Muscle layer of duodenum (tissue), 2 donors: ENCODE data around the gene RBBP8NL.

Experiments used
- H3K27ac ChIP-seq: one replicate; pipeline ENCODE4 v1.7.0; 2013; ENCODE audit warnings: mild to moderate bottlenecking, low read length
- H3K27me3 ChIP-seq: one replicate; pipeline ENCODE4 v1.7.0; 2013; ENCODE audit warnings: low read depth, mild to moderate bottlenecking, control low read depth, low read length
- H3K36me3 ChIP-seq, 2 donors: one replicate each; pipeline ENCODE4 v1.7.0; 2013; ENCODE audit warnings: low read length in 2 of 2, control low read depth in 1 of 2, mild to moderate bottlenecking in 1 of 2; ENCODE audit not compliant: insufficient read depth in 2 of 2, control insufficient read depth in 1 of 2
- H3K4me1 ChIP-seq, 2 donors: one replicate each; pipeline ENCODE4 v1.7.0; 2013; ENCODE audit warnings: low read length in 2 of 2, mild to moderate bottlenecking in 2 of 2, control low read depth in 1 of 2, moderate library complexity in 1 of 2; ENCODE audit not compliant: insufficient read depth in 2 of 2, control insufficient read depth in 1 of 2
- H3K4me3 ChIP-seq, 2 donors: one replicate each; pipeline ENCODE4 v1.7.0; 2013; ENCODE audit warnings: low read length in 2 of 2, low read depth in 1 of 2, mild to moderate bottlenecking in 1 of 2
- H3K9me3 ChIP-seq, 2 donors: one replicate each; pipeline ENCODE4 v1.7.0; 2013; ENCODE audit warnings: low read length in 2 of 2, control low read depth in 1 of 2, mild to moderate bottlenecking in 1 of 2; ENCODE audit not compliant: control insufficient read depth in 1 of 2
- donor health status: healthy.

Gene RBBP8NL

DNA sequence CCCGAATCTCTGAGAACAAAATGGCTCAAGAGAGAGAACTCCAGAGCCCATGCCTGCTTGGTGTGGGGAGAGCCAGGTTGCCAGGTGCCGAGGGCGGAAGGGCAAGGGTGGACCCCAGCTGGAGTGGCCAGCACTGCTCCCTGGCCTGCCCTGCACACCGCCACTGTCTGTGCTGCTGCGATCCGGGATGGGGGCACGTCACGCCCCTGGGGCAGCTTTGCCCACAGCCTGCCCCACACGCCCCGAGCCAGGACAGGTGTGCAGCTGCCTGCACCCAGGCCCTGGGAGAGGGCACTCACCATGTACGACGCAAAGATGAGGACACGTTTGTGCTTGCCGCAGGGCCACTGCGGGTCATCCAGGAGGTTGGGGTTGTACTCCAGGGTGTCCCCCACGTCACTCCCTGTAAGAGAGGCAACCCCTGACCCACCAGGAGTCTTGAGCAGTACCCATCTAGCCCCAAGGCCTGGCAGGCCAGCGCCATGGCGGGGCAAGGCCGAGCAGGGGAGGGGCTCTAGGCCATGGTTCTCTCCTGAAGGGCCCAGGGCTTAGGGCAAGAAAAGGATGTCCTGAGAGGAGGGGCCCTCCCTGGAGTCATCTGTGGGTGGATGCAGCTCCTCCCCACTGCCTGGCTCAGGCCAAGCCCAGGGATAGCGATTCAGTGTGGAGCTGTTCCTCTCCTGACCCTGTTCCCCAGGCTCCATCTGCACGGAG is 34.6 kb downstream of the RBBP8NL start:
- Histone ChIP-seq H3K27me3 (no peaks in the 10 kb centered on the region), H3K27ac (no peak overlapping the region), H3K36me3 (peaks cover 29 to 47% of the 10 kb centered on the region in 2 donors), H3K9me3 (no peaks in the 10 kb centered on the region), H3K4me1 (peaks cover 0 to 8% of the 10 kb centered on the region in 2 donors), H3K4me3 (no peak overlapping the region)

DNA sequence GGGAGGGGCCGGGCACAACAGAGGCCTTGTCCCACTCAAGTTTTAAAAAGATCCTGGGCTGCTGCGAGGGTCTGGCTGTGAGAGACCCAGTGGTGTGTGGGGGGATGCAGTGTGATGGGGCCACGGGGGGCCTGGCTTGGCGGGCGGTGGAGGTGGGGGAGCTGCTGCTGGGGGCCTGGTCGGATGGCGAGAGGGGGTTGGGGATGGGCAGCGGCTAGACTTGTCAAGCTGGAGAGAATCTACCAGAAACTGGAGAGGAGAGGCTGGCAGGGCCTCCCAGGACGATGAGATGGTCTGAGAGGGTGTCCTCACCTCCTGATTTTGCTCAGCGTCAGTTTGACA is 35.3 kb downstream of the RBBP8NL start:
- H3K36me3 ChIP-seq, result peaks cover 29 to 47% of the 10 kb centered on the region in 2 donors
- no peaks in the 10 kb centered on the region for H3K27me3 ChIP-seq

DNA sequence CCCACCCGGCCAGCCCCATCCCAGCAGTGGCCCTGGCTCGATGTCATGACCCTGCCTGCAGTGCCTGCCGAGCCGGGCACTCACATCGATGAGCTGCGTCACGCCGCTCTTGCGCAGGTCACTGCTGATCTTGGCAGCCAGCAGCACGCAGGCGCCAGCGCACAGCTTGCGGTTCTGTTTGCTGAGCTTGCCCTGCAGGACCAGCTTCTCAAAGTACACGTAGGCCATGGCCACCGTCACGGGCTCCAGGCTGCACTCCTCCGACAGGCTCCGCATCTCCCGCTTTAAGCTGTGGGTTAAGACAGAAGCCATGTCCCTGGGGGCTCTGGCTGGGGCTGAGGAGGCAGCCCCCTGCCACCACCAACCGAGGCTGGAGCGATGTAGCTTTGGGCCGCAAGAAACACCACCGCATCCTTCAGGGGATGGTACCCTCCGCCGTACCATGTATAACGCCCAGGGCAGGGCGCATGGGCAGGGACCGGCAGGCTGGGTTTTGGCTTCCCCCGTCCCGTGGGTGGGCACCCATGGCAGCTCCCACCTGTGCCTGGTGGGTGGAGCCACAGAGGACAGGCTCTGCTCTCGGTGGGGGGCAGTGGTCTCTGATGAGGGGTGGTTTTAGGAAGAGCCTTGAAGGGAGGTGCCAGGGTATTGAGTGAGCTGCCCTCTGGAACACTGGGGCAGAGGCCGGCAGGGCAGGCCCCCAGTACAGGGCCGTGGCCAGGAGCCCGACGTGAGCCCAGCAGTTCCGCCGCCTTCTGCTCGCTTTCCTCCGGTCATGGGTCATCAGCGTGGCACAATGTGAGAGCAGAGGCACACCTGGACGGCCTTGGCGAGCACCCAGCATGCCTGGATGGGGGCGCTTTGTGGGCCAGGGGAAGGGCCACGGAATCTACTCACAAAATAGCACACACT is 35.9 kb downstream of the RBBP8NL start:
- no peaks in the 10 kb centered on the region for H3K9me3 ChIP-seq
- peaks cover 29 to 46% of the 10 kb centered on the region in 2 donors for H3K36me3 ChIP-seq
- no peak overlapping the region for H3K27ac ChIP-seq
- peaks cover 0 to 13% of the 10 kb centered on the region in 2 donors for H3K4me1 ChIP-seq
- no peak overlapping the region for H3K4me3 ChIP-seq
- no peaks in the 10 kb centered on the region for H3K27me3 ChIP-seq

More for the DNA sequence above, 35.3 kb downstream of the RBBP8NL start:
- Histone ChIP-seq H3K4me3 (no peak overlapping the region), H3K4me1 (peaks cover 0 to 13% of the 10 kb centered on the region in 2 donors), H3K27ac (no peak overlapping the region), H3K9me3 (no peaks in the 10 kb centered on the region)

DNA sequence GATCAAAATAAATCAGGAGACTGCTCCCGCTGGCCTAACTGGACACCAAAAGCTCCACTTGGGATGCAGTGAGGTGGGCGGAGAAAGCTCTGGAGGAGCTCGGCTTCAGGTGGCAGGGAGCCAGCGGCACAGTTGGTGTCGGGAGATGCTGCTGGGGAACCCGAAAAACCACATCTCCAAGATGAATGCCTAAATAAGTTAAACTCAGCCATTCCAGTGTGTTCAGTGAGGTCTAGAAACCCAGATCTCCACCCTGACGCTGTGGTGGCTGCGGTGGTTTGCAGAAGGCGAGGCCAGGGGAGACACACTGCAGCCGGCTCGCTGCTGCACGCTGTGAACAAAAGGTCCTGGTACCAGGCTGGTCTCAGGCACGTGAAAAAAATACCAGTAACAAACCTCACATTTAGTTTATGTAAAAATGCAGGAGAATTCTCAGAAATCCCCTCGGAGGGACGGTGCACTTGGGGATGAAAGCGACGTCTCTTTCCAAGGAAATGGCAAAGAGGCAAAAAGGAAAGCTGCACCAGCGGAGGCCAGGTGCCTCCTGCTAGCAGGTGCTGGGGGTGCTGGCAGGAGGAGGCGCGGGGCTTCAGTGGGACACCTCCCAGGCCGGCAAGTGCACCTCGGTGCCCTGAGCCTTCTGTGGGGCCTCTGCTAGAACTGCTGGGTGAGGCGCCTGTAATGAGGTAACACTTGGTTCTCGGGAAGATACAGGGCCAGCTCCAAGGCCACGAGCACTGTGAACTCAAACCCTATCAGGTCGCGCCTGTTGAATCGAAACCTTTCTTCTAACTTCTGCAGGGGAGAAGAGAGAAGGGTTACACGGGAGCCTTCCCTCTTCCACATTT is 36.8 kb downstream of the RBBP8NL start:
- Histone ChIP-seq H3K4me1 (peaks cover under 1 to 20% of the 10 kb centered on the region in 2 donors), H3K27ac (no peak overlapping the region), H3K27me3 (no peaks in the 10 kb centered on the region), H3K36me3 (peaks cover 29 to 43% of the 10 kb centered on the region in 2 donors), H3K9me3 (no peaks in the 10 kb centered on the region), H3K4me3 (no peak overlapping the region)

DNA sequence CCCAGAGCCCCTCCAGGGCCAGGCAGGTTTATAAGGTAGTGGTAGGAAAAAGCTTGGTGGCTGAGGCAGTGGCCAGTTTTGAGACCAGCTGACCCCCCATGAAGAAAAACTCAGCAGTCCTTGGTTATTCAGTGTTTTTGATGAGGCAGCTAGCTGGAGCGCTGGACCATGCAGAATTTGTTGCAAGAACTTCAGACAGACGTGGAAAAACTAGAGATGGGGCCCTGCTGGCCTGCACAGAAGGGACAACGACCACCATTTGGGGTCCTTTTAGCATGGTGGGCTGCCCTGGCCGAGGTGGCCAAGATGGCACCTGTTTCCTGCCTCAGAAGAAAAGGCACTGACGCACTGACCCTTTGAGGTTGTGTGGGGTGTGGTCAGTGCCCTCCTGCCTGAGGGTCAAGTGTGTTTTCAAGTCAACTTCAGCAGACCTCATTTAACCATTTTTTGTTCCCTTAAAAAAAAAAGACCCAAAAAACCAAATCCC is 37.7 kb downstream of the RBBP8NL start:
- no peaks in the 10 kb centered on the region for H3K9me3 ChIP-seq
- no peak overlapping the region for H3K4me3 ChIP-seq
- H3K4me1 ChIP-seq, result peaks cover 4 to 26% of the 10 kb centered on the region in 2 donors
- no peaks in the 10 kb centered on the region for H3K27me3 ChIP-seq
- H3K36me3 ChIP-seq, result peaks cover 29 to 38% of the 10 kb centered on the region in 2 donors
- no peak overlapping the region for H3K27ac ChIP-seq

DNA sequence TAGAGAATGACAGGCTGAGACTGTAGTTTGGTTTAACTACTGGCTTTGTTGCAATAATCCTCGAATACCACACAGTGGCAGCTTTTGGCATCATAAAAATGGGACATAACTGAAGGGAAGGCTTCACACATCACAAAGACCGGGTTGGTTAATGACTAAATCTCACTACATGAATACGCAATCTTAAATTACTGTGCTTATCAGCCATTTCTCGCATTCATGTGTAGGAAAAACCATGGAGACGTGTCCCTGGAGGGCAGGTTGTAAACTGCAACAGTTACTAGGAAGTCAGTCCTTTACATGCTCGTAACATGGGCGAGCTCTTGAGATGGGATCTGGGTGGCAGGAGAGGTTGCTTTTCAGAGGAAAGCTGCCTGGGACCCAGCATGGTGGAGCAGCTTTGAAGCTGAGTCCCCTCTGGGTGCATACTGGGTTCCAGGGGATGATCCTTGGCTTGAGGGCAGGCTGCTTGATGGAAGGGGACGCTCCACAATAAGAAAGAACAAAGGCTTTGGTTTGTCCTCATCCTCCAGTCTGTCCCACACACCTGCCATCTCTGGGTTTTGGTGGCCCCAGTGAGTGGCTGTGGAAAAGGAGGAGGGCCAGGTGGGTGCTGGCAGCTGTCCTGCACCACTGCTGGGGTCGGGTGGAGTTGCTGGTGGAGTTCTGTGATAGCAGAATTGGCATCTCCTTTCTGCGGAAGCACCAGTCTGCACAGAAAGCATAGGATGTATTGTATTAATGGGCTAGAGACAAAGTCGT is 38.3 kb downstream of the RBBP8NL start:
- peaks cover 4 to 26% of the 10 kb centered on the region in 2 donors for H3K4me1 ChIP-seq
- no peaks in the 10 kb centered on the region for H3K27me3 ChIP-seq
- H3K27ac ChIP-seq, result no peak overlapping the region
- H3K4me3 ChIP-seq, result no peak overlapping the region
- no peaks in the 10 kb centered on the region for H3K9me3 ChIP-seq
- H3K36me3 ChIP-seq, result peaks cover 29 to 32% of the 10 kb centered on the region in 2 donors

DNA sequence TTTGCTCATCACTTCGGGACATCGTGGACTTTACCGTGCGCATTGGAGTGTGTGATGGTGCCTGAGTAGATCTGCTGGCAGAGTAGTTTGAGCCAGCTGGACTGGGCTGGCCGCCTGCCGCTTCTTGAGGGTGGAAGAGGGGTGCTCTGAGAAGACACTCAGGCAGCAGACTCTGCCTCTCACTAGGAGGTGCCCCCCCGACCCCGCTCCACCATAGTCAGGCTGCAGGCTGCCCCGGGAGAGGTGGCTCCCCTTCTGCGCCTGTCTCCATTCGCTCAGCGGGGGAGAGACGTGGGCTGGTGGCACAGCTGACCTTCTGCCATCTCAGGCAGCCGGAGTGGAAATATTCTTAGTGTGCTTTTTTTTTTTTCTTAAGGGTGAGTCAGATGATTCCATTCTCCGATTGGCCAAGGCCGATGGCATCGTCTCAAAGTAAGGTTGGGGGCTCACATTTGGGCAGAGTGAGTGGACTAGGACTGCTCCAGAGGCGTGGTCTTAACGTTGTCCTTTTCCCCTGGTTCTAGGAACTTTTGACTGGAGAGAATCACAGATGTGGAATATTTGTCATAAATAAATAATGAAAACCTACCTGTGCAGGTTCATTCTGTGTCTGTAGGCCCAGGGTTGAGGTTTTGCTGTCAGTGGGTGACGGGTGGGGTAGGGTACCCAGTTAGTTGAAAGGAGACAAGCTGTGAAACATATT is 39.3 kb downstream of the RBBP8NL start:
- H3K4me3 ChIP-seq, result peak overlapping the region; percentile 93 to 97
- H3K36me3 ChIP-seq, result peaks cover 22 to 27% of the 10 kb centered on the region in 2 donors
- peaks cover 4 to 26% of the 10 kb centered on the region in 2 donors for H3K4me1 ChIP-seq
- H3K27me3 ChIP-seq, result no peaks in the 10 kb centered on the region
- H3K9me3 ChIP-seq, result no peaks in the 10 kb centered on the region
- peak overlapping the region; percentile 72 for H3K27ac ChIP-seq

DNA sequence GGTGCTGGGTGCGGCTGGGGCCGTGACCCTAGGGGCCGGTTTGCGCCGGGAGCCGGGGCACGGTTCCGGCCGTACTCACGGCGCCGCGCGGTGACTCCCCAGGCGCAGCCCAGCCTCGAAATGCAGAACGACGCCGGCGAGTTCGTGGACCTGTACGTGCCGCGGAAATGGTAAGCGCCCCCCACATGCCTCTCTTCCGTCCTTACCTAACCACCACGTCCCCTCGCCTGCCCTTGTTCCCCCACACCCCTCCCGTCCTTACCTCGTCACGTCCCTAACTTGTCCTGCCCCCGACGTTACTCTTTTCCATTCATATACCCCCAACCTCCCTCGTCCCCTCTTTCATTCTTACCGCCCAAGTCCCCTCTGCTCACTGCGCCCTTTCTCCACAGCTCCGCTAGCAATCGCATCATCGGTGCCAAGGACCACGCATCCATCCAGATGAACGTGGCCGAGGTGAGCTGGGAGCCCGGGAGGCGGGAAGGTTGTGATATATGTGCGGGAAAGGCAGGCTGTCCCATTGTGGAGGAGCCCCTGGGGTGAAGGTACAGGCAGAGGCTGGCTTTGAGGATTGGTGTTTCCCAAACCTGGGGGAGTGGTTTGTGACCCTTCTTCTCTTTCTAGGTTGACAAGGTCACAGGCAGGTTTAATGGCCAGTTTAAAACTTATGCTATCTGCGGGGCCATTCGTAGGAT is 40.0 kb downstream of the RBBP8NL start:
- Histone ChIP-seq H3K27me3 (no peaks in the 10 kb centered on the region), H3K4me3 (peak overlapping the region; percentile 93 to 97), H3K36me3 (peaks cover 20% of the 10 kb centered on the region in 2 donors), H3K4me1 (peaks cover 4 to 29% of the 10 kb centered on the region in 2 donors), H3K27ac (peak overlapping the region; percentile 72), H3K9me3 (no peaks in the 10 kb centered on the region)

DNA sequence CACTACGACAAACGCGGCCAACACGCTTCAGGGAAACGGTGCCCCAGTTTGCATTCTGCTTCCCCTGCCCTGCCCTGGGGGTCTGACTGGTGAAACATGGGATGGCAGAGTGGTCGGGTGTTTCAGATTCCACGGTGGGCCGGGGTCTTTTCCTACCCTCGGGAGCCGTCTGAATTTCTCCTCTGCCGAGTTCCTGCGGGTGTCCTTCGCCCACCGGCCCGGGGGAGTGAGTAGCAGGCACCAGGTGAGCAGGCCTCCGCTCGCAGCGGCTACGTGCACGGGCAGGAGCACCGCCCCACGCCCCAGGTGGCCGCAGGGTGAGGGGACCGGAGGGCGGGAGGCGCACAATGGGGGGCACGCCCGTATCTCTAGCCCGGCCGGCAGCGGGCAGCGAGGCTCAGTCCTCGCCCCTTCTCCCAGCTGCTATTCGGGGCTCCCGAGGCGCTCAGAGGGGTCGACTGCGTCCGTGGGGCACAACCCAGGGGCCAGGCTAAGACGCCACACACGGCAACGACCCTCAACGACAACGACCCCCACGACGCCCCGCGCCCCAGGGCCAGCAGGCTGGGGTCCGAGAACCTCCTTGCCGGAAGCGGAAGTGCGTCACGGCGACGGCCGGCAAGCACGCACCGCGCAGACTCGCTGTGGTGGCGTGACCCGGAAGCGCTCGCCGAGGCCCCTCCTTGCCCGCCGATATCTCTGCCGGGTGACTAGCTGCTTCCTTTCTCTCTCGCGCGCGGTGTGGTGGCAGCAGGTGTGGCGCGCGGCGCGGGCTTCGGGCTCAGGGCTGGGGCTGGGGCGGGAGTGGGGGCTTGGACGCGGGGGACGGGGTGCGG is 40.7 kb downstream of the RBBP8NL start, which contains the start of gene RPS21:
Gene RPS21, plus strand, starts transcription at position 721 of the 836 bp plus-strand sequence. CDS start 236 bp downstream, outside the sequence.
- no peaks in the 10 kb centered on the region for H3K9me3 ChIP-seq
- peak within 1 kb of the TSS; percentile 72 for H3K27ac ChIP-seq
- H3K36me3 ChIP-seq, result peaks cover 17 to 25% of the 10 kb centered on the region in 2 donors
- peak within 1 kb of the TSS; percentile 93 to 97 for H3K4me3 ChIP-seq
- H3K4me1 ChIP-seq, result peaks cover 4 to 30% of the 10 kb centered on the region in 2 donors
- H3K27me3 ChIP-seq, result no peaks in the 10 kb centered on the region
